ENCODE data around the gene DNLZ. TPM values are rescaled to one million over a fixed set of nuclear protein-coding genes. Genes with fewer than 3 reads are reported as not detected.

DNLZ gene
- total RNA-seq, 1 donor from 2014 or later = 27.1 TPM

DNA sequence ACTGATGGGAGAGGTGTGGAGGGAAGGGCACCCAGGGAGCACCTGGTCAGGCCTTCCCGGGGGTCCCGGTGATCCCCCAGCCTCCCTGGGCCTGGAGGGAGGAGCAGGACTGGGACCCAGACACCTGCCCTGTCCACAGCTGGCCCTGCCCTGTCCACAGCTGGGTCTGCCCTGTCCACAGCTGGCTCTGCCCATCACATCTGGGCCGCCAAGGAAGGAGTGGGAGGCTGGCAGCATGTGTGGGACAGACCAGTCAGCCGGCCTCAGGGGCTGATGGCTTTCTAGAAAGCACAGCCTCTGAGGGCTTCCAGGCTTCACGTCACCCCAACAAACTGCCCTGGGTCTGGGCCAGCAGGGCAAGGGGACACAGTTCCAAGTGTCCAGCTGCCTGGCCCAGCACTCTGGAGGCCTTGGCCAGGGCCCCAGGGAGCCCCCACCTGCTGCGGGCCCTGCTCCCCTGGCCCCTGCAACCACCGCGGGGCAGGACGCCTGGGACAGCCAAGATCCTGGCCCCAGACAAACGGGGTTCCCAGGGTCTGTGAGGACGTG, 12.2 kb downstream of the DNLZ start:
- TF ChIP-seq, protein P1, sequence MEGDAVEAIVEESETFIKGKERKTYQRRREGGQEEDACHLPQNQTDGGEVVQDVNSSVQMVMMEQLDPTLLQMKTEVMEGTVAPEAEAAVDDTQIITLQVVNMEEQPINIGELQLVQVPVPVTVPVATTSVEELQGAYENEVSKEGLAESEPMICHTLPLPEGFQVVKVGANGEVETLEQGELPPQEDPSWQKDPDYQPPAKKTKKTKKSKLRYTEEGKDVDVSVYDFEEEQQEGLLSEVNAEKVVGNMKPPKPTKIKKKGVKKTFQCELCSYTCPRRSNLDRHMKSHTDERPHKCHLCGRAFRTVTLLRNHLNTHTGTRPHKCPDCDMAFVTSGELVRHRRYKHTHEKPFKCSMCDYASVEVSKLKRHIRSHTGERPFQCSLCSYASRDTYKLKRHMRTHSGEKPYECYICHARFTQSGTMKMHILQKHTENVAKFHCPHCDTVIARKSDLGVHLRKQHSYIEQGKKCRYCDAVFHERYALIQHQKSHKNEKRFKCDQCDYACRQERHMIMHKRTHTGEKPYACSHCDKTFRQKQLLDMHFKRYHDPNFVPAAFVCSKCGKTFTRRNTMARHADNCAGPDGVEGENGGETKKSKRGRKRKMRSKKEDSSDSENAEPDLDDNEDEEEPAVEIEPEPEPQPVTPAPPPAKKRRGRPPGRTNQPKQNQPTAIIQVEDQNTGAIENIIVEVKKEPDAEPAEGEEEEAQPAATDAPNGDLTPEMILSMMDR (IDR thresholded peaks at IDR 0.05) = no peak
- Mint-ChIP-seq H3K9me3 (no peaks in the 10 kb centered on the region), H3K27ac (no peak overlapping the region), H3K27me3 (no peaks in the 10 kb centered on the region), H3K36me3 (ENCODE audit: low read depth) (no peaks in the 10 kb centered on the region), H3K4me3 (no peak overlapping the region), H3K4me1 (no peaks in the 10 kb centered on the region)
- ChIA-PET POLR2A (no interaction called here), CTCF (no interaction called here)
- DNase-seq = no peak
- ATAC-seq (ENCODE audit: low read depth) = no peak
- intact Hi-C loops (cut with micrococcal nuclease) = no loop called here

DNA sequence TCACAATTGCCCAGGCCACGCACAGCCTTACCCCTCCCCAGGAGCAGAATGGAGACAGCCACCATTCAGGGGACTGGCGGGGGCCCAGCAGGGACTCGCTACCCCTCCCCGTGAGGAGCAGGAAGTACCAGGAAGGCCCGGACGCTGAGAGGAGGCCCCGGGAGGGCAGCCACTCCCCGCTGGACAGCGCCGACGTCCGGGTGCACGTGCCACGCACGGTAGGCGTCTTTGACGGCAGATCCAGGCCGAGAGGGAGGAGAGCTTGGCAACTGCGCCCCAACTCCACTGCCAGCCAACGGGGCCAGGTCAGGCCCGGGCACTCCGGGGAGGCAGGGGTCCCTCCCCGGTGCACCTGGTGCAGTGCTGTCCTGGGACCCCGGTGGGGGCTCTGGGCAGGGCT, 14.0 kb downstream of the DNLZ start:
- intact Hi-C loops (cut with micrococcal nuclease) = no loop called here
- ChIA-PET POLR2A (no interaction called here), CTCF (no interaction called here)
- no peak for ATAC-seq (ENCODE audit: low read depth)
- DNase-seq = no peak
- H3K4me3 Mint-ChIP-seq = no peak overlapping the region
- no peaks in the 10 kb centered on the region for H3K4me1 Mint-ChIP-seq
- no peaks in the 10 kb centered on the region for H3K36me3 Mint-ChIP-seq (ENCODE audit: low read depth)
- TF ChIP-seq, protein P1 (IDR thresholded peaks at IDR 0.05) = no peak
- H3K27ac Mint-ChIP-seq = no peak overlapping the region
- no peaks in the 10 kb centered on the region for H3K9me3 Mint-ChIP-seq
- H3K27me3 Mint-ChIP-seq = no peaks in the 10 kb centered on the region

DNA sequence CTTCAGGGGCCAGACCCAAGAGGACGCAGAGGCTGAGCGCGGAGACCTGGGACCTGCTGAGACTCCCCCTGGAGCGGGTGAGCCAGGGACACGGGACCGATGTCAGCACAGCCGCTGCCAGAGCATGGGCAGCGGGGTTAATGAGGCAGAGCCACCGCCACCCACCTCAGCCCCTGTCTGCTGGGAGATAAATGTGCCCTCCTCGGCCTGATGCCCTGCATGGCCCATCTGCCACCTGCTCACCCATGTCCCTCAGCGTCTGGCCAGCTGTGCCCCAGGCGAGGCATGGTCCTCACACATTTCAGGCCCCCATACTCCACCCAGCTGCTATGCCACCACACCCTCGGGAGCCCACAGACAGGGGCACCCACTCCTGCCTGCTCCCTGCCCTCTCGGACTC, 14.9 kb downstream of the DNLZ start:
- CTCF ChIA-PET = no interaction called here

DNA sequence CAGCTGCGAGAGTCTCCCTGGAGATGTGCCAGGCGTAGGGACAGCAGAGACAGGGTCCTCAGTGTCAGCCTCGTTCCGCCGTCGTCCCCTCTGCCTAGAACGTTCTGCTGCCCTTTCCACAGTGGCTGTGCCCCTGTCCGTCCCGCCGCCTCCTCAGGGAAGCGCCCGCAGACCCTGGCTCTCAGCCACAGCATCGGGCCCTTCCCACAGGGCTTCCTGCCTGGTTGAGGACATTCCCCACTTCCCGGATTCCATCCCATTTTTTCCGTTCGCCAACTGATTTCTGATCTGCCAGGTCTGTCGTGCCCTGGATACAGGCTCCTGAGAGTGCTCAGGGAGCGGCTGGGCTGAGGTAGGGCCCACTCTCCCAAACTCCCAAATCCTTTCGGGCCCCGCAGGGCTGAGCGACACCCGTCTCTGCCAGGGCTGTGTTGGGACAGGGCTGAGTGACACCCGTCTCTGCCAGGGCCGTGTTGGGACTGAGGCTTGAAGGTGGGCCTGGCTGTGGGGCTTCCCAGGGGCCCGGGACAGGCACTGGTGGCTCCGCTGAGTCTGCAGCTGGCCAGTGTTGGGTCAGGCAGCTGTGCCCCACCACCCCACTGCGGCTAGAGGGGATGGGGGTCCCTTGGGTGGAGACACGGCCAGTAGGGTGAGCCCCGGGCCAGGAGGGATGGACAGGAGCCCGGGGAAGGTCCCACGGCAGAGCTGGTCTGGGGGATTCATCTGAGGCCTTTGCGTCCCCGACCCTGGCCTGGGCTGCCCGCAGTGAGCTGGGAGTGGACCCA, 15.9 kb downstream of the DNLZ start:
- Mint-ChIP-seq H3K9me3 (no peaks in the 10 kb centered on the region), H3K36me3 (ENCODE audit: low read depth) (no peaks in the 10 kb centered on the region), H3K27ac (no peak overlapping the region), H3K27me3 (no peaks in the 10 kb centered on the region), H3K4me3 (no peak overlapping the region), H3K4me1 (peaks cover 4% of the 10 kb centered on the region)
- TF ChIP-seq, protein P1 (IDR thresholded peaks at IDR 0.05) = no peak
- intact Hi-C loops (cut with micrococcal nuclease) = no loop called here
- DNase-seq (no peak), ATAC-seq (ENCODE audit: low read depth) (no peak)
- ChIA-PET POLR2A (no interaction called here), CTCF (no interaction called here)

More for the DNA sequence above, 14.9 kb downstream of the DNLZ start:
- ATAC-seq (ENCODE audit: low read depth) = no peak
- H3K4me3 Mint-ChIP-seq = no peak overlapping the region
- H3K27me3 Mint-ChIP-seq = no peaks in the 10 kb centered on the region
- no peak for DNase-seq
- intact Hi-C loops (cut with micrococcal nuclease) = no loop called here
- no peak overlapping the region for H3K27ac Mint-ChIP-seq
- TF ChIP-seq, protein P1 (IDR thresholded peaks at IDR 0.05) = no peak
- POLR2A ChIA-PET = no interaction called here
- H3K4me1 Mint-ChIP-seq = no peaks in the 10 kb centered on the region
- no peaks in the 10 kb centered on the region for H3K36me3 Mint-ChIP-seq (ENCODE audit: low read depth)
- no peaks in the 10 kb centered on the region for H3K9me3 Mint-ChIP-seq

DNA sequence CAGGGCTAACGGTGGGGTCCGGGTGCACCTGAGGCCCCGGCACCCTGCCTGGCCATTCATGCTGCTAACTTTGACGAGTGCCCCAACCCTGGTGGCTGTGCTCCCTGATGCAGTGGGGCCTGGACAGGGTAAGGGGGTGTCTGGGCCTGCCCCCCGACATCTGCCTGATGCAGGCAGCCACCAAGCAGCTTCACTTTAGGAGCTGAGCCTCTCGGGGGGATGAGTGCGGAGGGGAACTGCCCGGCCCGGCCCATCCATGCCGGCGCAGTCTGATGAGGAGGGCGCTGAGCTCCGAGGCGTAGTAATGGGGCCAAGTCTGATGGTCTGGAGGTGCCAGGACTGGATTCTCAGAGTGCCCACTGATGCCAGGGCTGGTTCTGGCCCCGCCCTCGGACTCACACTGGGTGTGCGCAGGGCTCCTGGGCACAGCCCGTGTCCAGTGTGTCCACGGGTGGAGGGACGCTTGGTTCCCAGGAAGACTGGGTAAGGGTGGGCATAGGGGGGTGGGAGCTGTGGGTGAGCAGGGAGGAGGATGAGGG, 16.5 kb downstream of the DNLZ start:
- Mint-ChIP-seq H3K36me3 (ENCODE audit: low read depth) (no peaks in the 10 kb centered on the region), H3K4me3 (no peak overlapping the region), H3K27ac (no peak overlapping the region), H3K9me3 (no peaks in the 10 kb centered on the region), H3K27me3 (no peaks in the 10 kb centered on the region), H3K4me1 (peaks cover 5% of the 10 kb centered on the region)
- ATAC-seq (ENCODE audit: low read depth) (no peak), DNase-seq (no peak)
- TF ChIP-seq, protein P1 (IDR thresholded peaks at IDR 0.05) = no peak
- ChIA-PET POLR2A (no interaction called here), CTCF (no interaction called here)
- intact Hi-C loops (cut with micrococcal nuclease) = no loop called here

Data from activated B cell treated with CpG ODN at 0.5 μM for 24 hours (primary cell).